Sciatic nerve (tissue), 2 donors: ENCODE measurements around the gene EIF4G3. TPM values are rescaled to one million over a fixed set of nuclear protein-coding genes. Genes with fewer than 3 reads are reported as not detected.
"Not testable (repeated sequence)": the region's sequence is repeated elsewhere in the genome, so short reads cannot be mapped to it uniquely, and the experiment has no call there.

Source experiments
- ATAC-seq: fragments of 200-7000 bp; cut with Tn5 transposase; one replicate; pipeline ENCODE4 v1.9.1; 2020; ENCODE audit warnings: mild to moderate bottlenecking, moderate library complexity
- DNase-seq: peaks from one replicate; pipeline ENCODE4 v3.0.0-alpha.2; 2020; ENCODE audit warnings: low spot score
- intact Hi-C: fragments of 100-400 bp; cut with DNase I; formaldehyde crosslinking; loops from one replicate; pipeline ENCODE4 v1.14.2; 2022
- total RNA-seq: library from RNA; stranded (reverse); fragmentation: NEBNext Ultra II Directional; extraction: Animal tissue kit (Norgen Biotek cat#: 25700); gene quantifications from one replicate; pipeline ENCODE4 v1.2.1, GENCODE V29; 2021
- donor health status: DM: no; HTN: no; CAD: no.
- donor health status: DM: no; HTN: no; CAD: no.

The EIF4G3 gene
- total RNA-seq, 1 donor from 2014 or later = 67.7 TPM

DNA sequence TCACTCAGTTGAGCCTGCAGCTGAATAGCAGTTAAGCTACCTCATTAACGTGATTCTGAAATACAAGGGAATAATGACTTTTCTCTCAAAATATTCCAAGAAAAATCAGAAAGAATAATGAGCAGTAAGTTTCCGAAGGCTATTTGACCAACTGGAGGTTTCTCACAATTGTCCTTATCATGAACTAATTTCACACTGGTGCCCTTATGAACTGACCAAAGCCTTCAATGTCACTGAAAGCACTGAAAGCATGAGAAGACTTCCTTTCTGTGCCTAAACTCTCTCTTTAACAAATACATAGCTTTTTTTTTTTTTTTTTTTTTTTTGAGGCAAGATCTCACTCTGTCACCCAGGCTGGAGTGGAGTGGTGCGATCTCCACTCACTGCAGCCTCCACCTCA lies 18.8 kb downstream of the EIF4G3 start:
- ATAC-seq = no peak
- DNase-seq = no peak
- intact Hi-C loops = no loop called here

DNA sequence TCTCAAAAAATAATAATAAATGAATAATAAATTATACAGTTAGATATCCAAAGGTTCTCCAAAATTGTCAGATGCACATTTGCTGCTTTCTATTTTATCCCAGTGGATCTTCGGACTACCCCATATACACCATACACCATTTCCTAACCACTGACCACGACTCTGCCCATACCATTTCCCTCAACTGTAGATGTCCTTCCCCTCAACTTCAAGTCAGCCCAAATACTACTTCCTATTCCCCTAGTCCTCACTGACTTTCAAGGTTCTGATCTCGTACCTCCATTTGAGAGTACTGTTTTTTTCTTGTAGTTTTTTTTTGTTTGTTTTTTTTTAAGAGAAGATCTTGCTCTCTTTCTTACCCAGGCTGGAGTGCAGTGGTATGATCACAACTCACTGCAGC lies 19.6 kb downstream of the EIF4G3 start:
- DNase-seq = no peak
- intact Hi-C loops = no loop called here

DNA sequence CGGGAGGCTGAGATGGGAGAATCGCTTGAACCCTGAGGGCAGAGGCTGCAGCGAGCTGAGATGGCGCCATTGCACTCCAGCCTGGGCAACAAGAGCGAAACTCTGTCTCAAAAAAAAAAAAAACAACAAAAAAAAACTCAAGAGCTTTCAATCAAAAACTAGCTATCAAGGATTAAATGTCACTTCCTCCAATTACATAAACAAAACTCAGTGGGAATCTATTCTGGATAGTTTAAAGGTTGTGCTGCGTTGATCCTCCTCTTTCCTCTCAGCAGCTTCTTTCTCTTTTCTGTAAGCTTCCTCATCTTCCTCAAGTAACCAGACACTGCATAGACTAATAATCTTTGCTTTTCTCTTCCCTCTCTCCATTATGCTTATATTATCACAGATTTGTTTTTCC lies 20.7 kb downstream of the EIF4G3 start:
- DNase-seq (no peak), ATAC-seq (no peak)
- intact Hi-C loops = no loop called here

More for the DNA sequence above, 19.6 kb downstream of the EIF4G3 start:
- no peak for ATAC-seq

DNA sequence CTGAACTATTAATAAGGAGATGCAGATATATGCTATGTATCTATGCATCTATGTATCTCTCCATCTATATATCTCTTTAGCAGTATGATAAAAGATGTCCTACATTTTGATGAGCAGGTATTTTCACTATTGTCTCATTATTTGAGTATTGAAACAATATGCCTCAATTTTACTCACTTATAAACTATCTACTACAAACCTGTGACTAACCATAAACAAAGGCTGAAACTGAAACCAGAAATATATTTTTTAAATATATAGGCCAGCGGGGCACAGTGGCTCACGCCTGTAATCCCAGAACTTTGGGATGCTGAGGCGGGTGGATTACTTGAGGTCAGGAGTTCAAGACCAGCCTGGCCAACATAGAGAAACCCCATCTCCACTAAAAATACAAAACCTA lies 22.0 kb downstream of the EIF4G3 start:
- ATAC-seq = no peak
- intact Hi-C loops = no loop called here

DNA sequence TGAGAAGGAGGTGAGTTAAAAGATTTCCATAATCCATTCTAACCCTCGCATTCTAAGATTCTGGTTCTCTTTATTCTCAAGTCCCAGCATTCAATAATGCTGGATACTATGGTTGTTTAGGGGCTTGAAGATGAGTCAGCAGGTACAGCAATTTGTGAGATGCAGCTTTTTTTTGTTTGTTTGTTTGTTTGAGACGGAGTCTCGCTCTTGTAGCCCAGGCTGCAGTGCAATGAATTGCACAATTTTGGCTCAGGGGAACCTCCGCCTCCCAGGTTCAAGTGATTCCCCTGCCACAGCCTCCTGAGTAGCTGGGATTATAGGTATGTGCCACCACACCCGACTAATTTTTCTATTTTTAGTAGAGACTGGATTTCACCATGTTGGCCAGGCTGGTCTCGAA lies 23.3 kb downstream of the EIF4G3 start:
- intact Hi-C loops = no loop called here
- DNase-seq = no peak
- no peak for ATAC-seq

More for the DNA sequence above, 22.0 kb downstream of the EIF4G3 start:
- no peak for DNase-seq

DNA sequence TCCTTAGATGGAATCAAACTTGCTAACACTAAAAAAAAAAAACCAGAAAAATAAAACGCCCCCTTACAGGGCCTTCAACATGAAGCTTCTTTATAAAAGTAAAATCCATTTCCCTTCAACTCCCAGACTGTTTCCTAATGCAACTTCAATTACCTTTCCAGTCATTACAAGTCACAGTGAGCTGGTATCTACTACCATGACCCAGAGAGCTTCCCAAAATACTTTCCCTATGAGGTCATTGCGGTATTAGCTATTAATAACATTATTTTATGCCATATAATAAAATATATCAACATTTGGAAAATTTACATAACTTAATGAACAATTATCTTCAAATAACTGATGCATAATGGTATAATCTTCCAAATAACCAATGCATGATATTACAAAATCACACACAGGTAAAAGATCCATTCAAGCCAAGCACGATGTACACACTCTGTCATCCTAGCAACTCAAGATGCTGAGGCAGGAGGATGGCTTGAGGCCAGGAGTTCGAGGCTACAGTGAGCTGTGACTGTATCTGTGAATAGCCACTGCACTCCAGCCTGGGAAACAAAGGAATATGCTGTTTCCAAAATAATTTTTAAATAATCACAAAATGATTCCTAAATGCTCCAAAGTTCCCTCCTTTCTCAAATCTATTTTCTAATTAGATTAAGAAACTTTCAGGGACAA lies 24.1 kb downstream of the EIF4G3 start:
- intact Hi-C loops = no loop called here
- DNase-seq = no peak
- ATAC-seq = no peak

DNA sequence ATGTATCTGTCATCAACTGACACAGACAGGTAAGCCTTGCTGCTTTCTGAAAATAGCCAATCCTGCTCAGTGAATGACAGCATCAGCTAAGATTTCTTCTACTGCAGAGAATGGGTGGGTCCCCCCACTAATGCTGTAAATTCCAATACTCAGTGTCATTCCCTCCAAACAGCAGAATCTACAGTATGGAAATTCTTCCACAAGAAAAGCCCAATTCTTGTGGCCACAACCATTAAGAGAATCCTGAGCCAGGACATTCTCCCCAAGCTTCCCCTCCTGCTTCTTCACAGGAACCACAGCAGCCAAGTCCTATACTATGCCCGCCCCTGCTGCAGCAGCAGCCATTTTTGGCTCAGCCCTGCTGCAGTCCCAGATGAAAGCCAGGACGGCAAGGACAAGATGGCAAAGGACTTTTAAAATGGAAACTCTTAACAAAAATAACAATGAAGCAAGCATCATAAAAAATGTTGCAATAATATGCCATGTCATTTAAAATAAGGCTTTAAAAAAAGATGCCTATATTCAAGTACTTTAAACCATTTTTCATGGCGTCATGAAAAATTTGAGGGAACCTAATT lies 26.8 kb downstream of the EIF4G3 start:
- peak; percentile 64 for ATAC-seq
- DNase-seq = no peak
- intact Hi-C loops = no loop called here

DNA sequence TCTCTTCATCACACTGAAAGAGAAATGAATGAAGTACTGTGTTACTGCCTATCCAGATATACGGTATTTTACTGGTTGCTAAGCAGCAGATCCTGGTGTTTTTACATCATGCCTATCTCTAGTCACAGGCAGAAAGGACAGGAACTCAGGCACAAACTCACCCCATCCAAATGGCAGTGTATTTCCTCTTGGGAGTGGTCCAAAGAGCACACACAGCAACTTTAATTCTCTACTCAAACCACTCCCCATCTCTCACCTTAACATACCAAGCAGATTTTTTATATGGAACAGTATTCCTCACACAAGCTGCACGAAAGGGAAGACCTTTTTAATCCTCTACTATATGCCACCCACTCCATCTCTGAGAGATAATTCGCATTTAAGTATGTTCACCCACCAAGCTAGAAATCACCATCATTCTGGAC lies 27.3 kb downstream of the EIF4G3 start:
- DNase-seq (no peak), ATAC-seq (peak; percentile 82)
- intact Hi-C loops = no loop called here

DNA sequence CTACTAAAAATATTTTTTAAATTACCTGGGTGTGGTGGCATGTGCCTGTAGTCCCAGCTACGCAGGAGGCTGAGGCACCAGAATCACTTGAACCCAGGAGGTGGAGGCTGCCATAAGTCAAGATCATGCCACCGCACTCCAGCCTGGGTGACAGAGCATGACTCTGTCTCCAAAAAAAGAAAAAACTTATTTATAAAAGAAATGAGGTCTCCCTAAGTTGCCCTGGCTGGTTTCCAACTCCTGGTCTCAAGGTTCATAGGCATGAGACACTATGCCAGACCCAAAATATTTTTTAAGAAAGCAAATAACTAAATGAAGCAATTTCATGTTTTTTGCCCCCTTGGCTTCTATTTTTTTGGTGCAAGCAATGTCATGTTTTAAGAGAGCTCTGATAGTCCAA lies 32.9 kb downstream of the EIF4G3 start:
- intact Hi-C loops = no loop called here
- DNase-seq = no peak
- no peak for ATAC-seq

DNA sequence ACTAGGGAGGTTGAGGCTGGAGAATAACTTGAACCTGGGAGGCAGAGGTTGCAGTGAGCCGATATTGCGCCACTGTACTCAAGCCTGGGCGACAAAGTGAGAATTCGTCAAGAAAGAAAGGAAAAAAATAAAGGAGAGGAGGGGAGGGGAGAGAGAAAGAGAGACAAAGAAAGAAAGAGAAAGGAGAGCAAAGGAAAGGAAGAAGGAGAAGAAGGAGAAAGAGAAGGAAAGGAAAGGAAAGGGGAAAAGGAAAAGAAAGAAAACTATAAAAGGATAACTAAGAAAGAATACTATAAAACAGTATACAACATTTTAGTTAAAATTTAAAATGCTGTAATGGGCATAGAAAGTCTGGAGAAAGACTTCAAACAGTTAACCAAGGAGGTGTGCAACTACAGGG lies 33.6 kb downstream of the EIF4G3 start:
- intact Hi-C loops = no loop called here
- ATAC-seq = no peak
- no peak for DNase-seq

DNA sequence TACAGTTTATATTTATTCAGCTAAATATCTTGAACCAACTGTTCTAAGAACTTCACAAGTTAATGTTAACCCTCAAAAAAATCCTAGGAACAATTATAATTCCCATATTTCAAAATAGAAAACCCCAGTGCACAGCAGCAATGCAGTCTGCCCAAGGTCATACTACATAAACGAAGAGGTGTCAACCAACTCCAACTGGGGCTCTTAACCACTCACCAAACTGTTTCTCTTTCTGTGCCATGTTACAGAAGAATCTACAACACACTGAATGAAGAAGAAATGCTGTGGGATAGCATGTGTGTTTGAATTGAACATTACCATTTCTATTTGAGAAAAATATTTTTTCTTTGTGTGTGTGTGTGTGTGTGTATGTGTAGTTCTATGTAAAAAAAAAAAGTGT lies 35.7 kb downstream of the EIF4G3 start:
- intact Hi-C loops = no loop called here
- ATAC-seq (no peak), DNase-seq (no peak)

DNA sequence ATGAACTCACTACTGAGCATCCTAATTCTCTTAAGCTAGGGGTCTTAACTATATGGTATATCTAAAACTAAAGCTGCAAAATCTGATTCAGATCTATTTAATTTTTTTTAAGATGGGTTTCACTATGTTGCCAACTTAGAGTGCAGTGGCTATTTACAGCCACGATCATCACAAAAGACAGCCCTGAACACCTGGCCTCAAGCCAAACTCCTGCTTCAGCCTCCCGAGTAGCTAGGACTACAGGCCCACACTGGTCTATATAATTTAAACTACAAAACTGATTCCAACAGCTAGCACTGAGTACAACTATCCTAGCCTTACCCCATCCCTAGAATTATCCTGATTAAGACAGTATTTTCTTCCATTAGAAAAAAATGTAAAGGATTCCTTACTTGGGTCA lies 37.1 kb downstream of the EIF4G3 start:
- intact Hi-C loops = no loop called here
- ATAC-seq (no peak), DNase-seq (no peak)

DNA sequence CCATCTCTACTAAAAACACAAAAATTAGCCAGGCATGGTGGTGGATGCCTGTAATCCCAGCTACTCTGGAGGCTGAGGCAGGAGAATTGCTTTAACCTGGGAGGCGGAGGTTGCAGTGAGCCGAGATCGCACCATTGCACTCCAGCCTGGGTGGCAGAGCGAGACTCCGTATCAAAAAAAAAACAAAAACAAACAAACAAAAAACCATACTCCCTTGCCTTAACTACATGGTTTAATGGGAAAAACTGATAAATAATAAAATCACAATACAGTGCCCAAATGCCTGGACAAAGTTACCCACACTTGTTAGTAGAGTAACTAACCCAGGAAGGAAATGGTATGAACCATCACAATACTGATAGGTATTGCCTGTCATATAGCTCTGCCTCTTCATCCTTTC lies 40.4 kb downstream of the EIF4G3 start:
- ATAC-seq, DNase-seq, intact Hi-C loops: not testable (repeated sequence)

DNA sequence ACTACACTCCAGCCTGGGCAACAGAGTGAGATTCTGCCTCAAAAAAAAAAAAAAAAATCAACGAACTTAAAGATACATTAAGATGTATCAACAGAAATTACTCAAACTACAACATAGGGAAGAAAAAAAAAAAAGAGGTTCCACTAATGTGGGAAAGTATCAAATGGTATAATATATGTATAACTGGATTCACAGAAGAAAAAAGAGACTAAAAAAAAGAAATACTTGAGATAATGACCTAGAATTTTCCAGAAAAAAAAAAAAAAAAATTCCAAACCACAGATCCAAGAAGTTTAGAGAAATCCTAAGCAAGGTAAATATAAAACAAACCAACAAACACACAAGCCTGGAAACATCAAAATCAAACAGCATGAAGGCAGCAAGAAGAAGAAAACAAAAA lies 45.5 kb downstream of the EIF4G3 start:
- DNase-seq (no peak), ATAC-seq (no peak)
- intact Hi-C loops = no loop called here

DNA sequence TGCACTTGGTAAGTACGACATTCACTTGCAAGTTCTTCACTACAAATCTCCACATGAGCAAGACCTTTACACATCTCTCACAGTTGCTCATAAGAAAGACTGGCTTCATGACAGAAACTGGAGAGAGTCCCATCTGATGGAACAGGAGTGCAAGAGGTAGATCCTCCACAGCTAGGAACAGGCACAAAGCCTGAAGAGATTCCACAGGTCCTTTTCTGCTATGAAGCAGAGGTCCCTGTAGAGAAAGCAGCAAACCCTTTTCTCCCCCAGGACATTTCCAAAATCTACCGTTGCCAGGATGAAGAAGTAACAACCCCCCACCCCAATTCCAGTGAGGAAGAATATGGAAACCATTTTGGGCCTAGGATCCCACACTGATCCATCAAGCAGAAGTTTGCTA lies 47.3 kb downstream of the EIF4G3 start:
- intact Hi-C loops = no loop called here
- DNase-seq (no peak), ATAC-seq (no peak)

DNA sequence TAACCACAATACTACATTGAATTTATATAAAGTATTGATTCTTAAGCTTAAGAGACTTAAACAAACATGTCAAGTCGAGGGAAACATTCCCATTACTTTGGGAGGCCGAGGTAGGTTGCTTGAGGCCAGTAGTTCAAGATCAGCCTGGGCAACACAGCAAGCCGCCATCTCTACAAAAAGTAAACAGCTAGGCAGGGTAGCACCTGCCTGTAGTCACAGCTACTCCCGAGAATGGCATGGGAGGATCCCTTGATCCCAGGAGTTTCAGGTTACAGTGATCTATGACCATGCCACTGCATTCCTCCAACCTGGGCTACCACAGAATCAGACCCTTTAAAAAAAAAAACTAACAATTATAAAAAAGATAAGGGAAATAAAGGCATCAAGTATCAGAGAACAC lies 50.4 kb downstream of the EIF4G3 start:
- DNase-seq (no peak), ATAC-seq (no peak)
- intact Hi-C loops = no loop called here

DNA sequence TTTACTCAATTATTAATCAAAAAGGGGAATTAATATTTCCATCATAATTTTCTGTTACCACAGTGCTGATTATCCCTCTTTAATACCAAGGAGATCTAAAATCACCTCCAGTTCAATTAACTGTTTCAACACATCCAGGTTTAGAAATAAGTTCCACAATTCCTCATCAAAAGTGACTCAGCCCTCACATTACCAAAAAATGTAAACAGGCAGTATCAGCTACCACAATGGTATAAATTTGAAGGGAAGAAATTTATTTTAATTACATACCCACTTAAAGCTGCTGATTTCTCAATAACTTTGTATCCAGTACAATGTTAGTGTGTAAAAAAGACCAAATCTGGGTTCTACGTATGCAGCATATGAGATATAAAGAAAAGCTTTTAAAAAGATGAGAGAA lies 51.9 kb downstream of the EIF4G3 start:
- no peak for ATAC-seq
- DNase-seq = no peak

DNA sequence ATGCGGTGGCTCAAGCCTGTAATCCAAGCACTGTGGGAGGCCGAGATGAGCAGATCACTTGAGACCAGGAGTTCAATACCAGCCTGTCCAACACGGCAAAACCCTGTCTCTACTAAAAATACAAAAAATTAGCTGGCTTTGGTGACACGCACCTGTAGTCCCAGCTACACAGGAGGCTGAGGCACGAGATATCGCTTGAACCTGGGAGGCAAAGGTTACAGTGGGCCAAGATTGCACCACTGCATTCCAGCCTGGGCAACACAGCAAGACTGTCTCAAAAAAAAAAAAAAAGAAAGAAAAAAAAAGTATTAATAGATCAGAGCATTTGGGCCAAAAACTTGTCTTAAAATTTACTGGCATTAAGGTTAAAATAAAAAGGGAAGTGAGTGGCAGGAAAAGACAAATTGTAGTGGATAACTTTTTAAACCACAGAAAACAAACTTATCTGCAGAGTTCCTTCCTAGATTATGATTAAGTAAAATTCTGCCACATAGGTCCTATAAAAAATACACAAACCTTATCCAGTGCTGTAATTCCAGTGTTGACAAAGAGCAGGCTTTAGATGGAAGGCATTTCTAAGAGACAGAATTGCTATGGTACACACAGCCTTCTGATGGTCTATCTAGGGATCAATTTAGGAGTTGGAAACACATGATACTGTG lies 53.3 kb downstream of the EIF4G3 start:
- intact Hi-C loops = no loop called here
- no peak for ATAC-seq
- no peak for DNase-seq

More for the DNA sequence above, 51.9 kb downstream of the EIF4G3 start:
- intact Hi-C loops = no loop called here

DNA sequence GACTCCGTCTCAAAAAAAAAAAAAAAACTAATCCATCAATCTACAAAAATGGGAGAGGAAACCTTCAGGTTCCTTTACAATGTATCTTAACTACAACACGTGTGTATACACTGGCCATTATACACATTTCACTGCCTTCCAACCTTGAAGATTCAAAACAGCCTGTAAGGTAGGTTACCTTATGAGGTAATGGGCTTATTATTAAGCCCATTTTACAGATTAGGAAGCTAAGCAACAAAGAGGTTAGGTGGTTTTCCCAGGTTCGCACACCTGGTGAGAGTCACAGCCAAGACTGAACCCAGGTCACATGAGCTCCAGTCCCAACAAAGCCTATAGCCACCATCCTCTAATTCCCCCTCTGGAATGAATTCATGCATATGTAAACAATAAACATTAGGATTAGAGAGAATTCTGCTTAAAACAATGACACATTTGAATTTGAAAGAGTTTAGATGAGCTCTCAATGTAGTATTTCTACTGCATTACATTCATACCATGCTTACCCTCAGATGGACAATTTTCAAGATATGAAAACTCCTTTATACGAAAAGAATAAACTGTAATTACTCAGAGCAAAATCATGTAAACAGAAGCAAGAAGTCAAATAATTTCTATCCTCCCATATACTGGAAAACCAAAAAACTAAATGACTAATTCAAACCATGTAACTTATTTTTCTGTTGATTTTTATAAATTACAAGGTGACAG lies 54.8 kb downstream of the EIF4G3 start:
- intact Hi-C loops = no loop called here
- DNase-seq (no peak), ATAC-seq (no peak)

DNA sequence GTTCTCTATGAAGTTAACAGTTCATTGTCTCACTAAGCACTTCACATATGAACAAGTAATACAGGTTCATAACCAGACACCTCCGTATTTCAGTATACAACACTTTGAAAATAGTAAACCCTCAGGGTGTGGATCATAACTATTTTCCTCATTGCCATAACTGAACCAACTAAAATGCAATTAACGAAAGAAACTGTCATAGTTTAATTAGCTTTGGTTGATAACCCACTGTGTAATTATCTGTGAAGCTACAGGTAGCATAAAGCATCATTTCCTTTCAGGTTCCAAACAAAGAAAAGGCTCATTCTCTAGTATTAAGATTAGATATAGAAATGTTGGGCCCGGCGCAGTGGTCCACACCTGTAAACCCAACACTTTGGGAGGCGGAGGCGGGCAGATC lies 58.5 kb downstream of the EIF4G3 start:
- ATAC-seq = no peak

More for the DNA sequence above, 58.5 kb downstream of the EIF4G3 start:
- DNase-seq = no peak
- intact Hi-C loops = no loop called here
